HEK293 (cell line): ENCODE results near the gene SLC39A11.
"Not testable (repeated sequence)": the region's sequence is repeated elsewhere in the genome, so short reads cannot be mapped to it uniquely, and the experiment has no call there.

Experiments used
- CTCF ChIA-PET: fragments of 350-600 bp; formaldehyde crosslinking; extraction: SDS; loops from one replicate; lab custom pipeline; 2021; ENCODE audit warnings: antibody characterized with exemption; lab: Yijun Ruan, JAX
- POLR2A ChIA-PET: fragments of 300-600 bp; formaldehyde crosslinking; extraction: SDS; loops from one replicate; lab custom pipeline; 2020; ENCODE audit warnings: antibody characterized with exemption, inconsistent platforms; lab: Yijun Ruan, JAX
- H3K27ac ChIP-seq: fragments of 200-500 bp; sonication (Bioruptor generic); 2 replicates; pipeline ENCODE4 v1.5.1; 2014; ENCODE audit warnings: low read depth, low read length, control low read depth, inconsistent platforms; ENCODE audit errors: extremely low read depth
- H3K36me3 ChIP-seq, 2 experiments: fragments of 200-500 bp in 1 of 2; sonication (Bioruptor generic) in 1 of 2; 1 replicate in 1 of 2; 2 replicates in 1 of 2; pipeline ENCODE4 v1.5.1; 2014 to 2017; ENCODE audit warnings: inconsistent platforms in 2 of 2, low read length in 2 of 2; ENCODE audit not compliant: control insufficient read depth in 2 of 2, insufficient read depth in 1 of 2
- H3K4me1 ChIP-seq: fragments of 200-500 bp; sonication (Bioruptor generic); 2 replicates; pipeline ENCODE4 v1.5.1; 2014; ENCODE audit warnings: mild to moderate bottlenecking, low read length, inconsistent platforms; ENCODE audit not compliant: control insufficient read depth, insufficient read depth
- H3K4me3 ChIP-seq: 2 replicates; pipeline ENCODE4 v1.5.1; 2011; ENCODE audit warnings: low read depth, mild to moderate bottlenecking, control low read depth, low read length, moderate library complexity
- H3K9me3 ChIP-seq: fragments of 200-500 bp; sonication (Bioruptor generic); 2 replicates; pipeline ENCODE4 v1.5.1; 2014; ENCODE audit warnings: low read depth, low read length, inconsistent platforms; ENCODE audit not compliant: control insufficient read depth, insufficient read depth
- GFI1B ChIP-seq: fragments of 450-650 bp; formaldehyde crosslinking; IDR thresholded peaks from 2 replicates; pipeline ENCODE4 v1.5.1; 2016; ENCODE audit warnings: missing biosample characterization, missing genetic modification characterization
- GLIS2 ChIP-seq: fragments of 450-650 bp; formaldehyde crosslinking; IDR thresholded peaks from 2 replicates; pipeline ENCODE4 v1.5.1; 2016; ENCODE audit warnings: missing biosample characterization, missing genetic modification characterization
- HOXA7 ChIP-seq: sonication (generic); formaldehyde crosslinking; IDR thresholded peaks from 2 replicates; pipeline ENCODE4 v1.8.1; 2022; ENCODE audit warnings: missing genetic modification reagents, borderline replicate concordance
- HOXC10 ChIP-seq: sonication (generic); formaldehyde crosslinking; IDR thresholded peaks from 2 replicates; pipeline ENCODE4 v1.8.1; 2023; ENCODE audit warnings: mild to moderate bottlenecking, missing genetic modification reagents
- KLF1 ChIP-seq: fragments of 450-650 bp; formaldehyde crosslinking; IDR thresholded peaks from 2 replicates; pipeline ENCODE4 v1.5.1; 2016; ENCODE audit warnings: missing biosample characterization, missing genetic modification characterization
- KLF17 ChIP-seq: fragments of 450-650 bp; formaldehyde crosslinking; IDR thresholded peaks from 2 replicates; pipeline ENCODE4 v1.5.1; 2016; ENCODE audit warnings: missing biosample characterization, missing genetic modification characterization
- KLF8 ChIP-seq: fragments of 450-650 bp; formaldehyde crosslinking; IDR thresholded peaks from 2 replicates; pipeline ENCODE4 v1.5.1; 2016; ENCODE audit warnings: missing biosample characterization, missing genetic modification characterization
- KLF9 ChIP-seq: fragments of 450-650 bp; formaldehyde crosslinking; IDR thresholded peaks from 2 replicates; pipeline ENCODE4 v1.5.1; 2016; ENCODE audit warnings: missing biosample characterization, missing genetic modification characterization, low read depth
- OSR2 ChIP-seq: fragments of 450-650 bp; formaldehyde crosslinking; IDR thresholded peaks from 2 replicates; pipeline ENCODE4 v1.5.1; 2016; ENCODE audit warnings: missing biosample characterization, missing genetic modification characterization
- YY1 ChIP-seq: fragments of 450-650 bp; formaldehyde crosslinking; IDR thresholded peaks from 2 replicates; pipeline ENCODE4 v1.5.1; 2018; ENCODE audit warnings: missing biosample characterization, missing genetic modification characterization
- ZBTB10 ChIP-seq: fragments of 450-650 bp; formaldehyde crosslinking; IDR thresholded peaks from 2 replicates; pipeline ENCODE4 v1.5.1; 2016; ENCODE audit warnings: missing biosample characterization, missing genetic modification characterization
- ZFHX2 ChIP-seq: fragments of 450-650 bp; formaldehyde crosslinking; conservative IDR thresholded peaks from 2 replicates; pipeline ENCODE4 v1.5.1; 2016; ENCODE audit warnings: missing biosample characterization, missing genetic modification characterization
- ZNF121 ChIP-seq: fragments of 450-650 bp; formaldehyde crosslinking; IDR thresholded peaks from 2 replicates; pipeline ENCODE4 v1.5.1; 2016; ENCODE audit warnings: missing biosample characterization, missing genetic modification characterization
- ZNF214 ChIP-seq: fragments of 450-650 bp; formaldehyde crosslinking; IDR thresholded peaks from 2 replicates; pipeline ENCODE4 v1.5.1; 2017; ENCODE audit warnings: missing biosample characterization, mild to moderate bottlenecking, missing genetic modification characterization, borderline replicate concordance
- ZNF274 ChIP-seq, 2 experiments: fragments of 200-500 bp in 1 of 2; fragments of 450-650 bp in 1 of 2; sonication (Bioruptor generic) in 1 of 2; formaldehyde crosslinking in 1 of 2; IDR thresholded peaks; 2 replicates each; pipeline versions ENCODE4 v1.5.1 to v1.6.1; 2014 to 2016; ENCODE audit warnings: borderline replicate concordance in 1 of 2, inconsistent platforms in 1 of 2, low read length in 1 of 2, missing biosample characterization in 1 of 2, missing genetic modification characterization in 1 of 2
- ZNF311 ChIP-seq: fragments of 450-650 bp; formaldehyde crosslinking; IDR thresholded peaks from 2 replicates; pipeline ENCODE4 v1.5.1; 2017; ENCODE audit warnings: missing biosample characterization, missing genetic modification characterization, borderline replicate concordance
- ZNF335 ChIP-seq: fragments of 450-650 bp; formaldehyde crosslinking; conservative IDR thresholded peaks from 2 replicates; pipeline ENCODE4 v1.5.1; 2016; ENCODE audit warnings: missing biosample characterization, missing genetic modification characterization
- ZNF558 ChIP-seq: fragments of 450-650 bp; formaldehyde crosslinking; IDR thresholded peaks from 2 replicates; pipeline ENCODE4 v1.5.1; 2016; ENCODE audit warnings: missing biosample characterization, missing genetic modification characterization
- ZNF660 ChIP-seq: fragments of 450-650 bp; IDR thresholded peaks from 2 replicates; pipeline ENCODE4 v1.5.1; 2018; ENCODE audit warnings: missing biosample characterization, mild to moderate bottlenecking, missing genetic modification characterization
- ZNF707 ChIP-seq: fragments of 450-650 bp; formaldehyde crosslinking; IDR thresholded peaks from 2 replicates; pipeline ENCODE4 v1.5.1; 2016; ENCODE audit warnings: missing biosample characterization, missing genetic modification characterization

SLC39A11 gene

GRCh38 chr17:72901657-72902056 lies 190.8 kb downstream of the SLC39A11 start:
- CTCF ChIA-PET, result no interaction called here
- Histone ChIP-seq H3K4me1 (no peaks in the 10 kb centered on the region), H3K27ac (no peak overlapping the region), H3K36me3 (no peaks in the 10 kb centered on the region)
- TF ChIP-seq YY1 (no peak), ZNF274 (IDR thresholded peaks at IDR 0.05; ENCODE audit: low read length) (no peak), ZNF274 (tag by site-specific recombination; IDR thresholded peaks at IDR 0.05; ENCODE audit: borderline replicate concordance) (no peak), HOXC10 (CRISPR knock-in tag) (no peak), GFI1B (tag by site-specific recombination) (no peak), ZNF121 (no peak), HOXA7 (no peak), KLF8 (no peak), ZFHX2 (tag by site-specific recombination) (no peak)
- TF ChIP-seq, all 188 proteins: peak for 0
- POLR2A ChIA-PET, result no interaction called here
- H3K4me3 ChIP-seq, result no peak overlapping the region
- H3K9me3 ChIP-seq, result no peaks in the 10 kb centered on the region

GRCh38 chr17:72901083-72901482 lies 191.4 kb downstream of the SLC39A11 start:
- Histone ChIP-seq H3K27ac (no peak overlapping the region), H3K36me3 (no peaks in the 10 kb centered on the region), H3K9me3 (no peaks in the 10 kb centered on the region), H3K4me3 (no peak overlapping the region), H3K4me1 (no peaks in the 10 kb centered on the region)
- POLR2A ChIA-PET, result no interaction called here
- TF ChIP-seq GLIS2 (no peak), ZNF660 (tag by site-specific recombination) (no peak), OSR2 (tag by site-specific recombination) (no peak), ZNF335 (no peak)
- CTCF ChIA-PET, result no interaction called here

DNA sequence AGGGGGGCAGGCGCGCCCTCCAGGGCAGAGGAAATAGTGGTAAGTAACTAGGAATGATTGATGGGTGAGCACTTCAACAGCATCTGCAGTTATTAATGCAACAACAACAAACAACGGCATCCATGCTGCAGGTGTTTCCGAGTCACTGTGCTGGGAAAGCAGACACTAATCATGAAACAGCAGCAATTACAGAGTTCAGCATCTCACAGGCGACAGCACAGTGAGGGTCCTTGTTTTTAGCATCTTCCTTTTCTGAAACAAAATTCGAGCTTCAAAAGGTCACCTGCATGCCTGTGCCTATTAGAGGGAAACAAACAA lies 191.9 kb downstream of the SLC39A11 start:
- Histone ChIP-seq H3K9me3 (no peaks in the 10 kb centered on the region), H3K4me3 (no peak overlapping the region), H3K36me3 (no peaks in the 10 kb centered on the region), H3K4me1 (no peaks in the 10 kb centered on the region), H3K27ac (no peak overlapping the region)
- TF ChIP-seq ZNF707 (no peak), ZNF311 (tag by site-specific recombination) (no peak), ZNF558 (no peak), KLF9 (tag by site-specific recombination) (no peak), KLF1 (tag by site-specific recombination) (no peak), ZNF214 (tag by site-specific recombination) (no peak)
- POLR2A ChIA-PET, result no interaction called here
- CTCF ChIA-PET, result no interaction called here

DNA sequence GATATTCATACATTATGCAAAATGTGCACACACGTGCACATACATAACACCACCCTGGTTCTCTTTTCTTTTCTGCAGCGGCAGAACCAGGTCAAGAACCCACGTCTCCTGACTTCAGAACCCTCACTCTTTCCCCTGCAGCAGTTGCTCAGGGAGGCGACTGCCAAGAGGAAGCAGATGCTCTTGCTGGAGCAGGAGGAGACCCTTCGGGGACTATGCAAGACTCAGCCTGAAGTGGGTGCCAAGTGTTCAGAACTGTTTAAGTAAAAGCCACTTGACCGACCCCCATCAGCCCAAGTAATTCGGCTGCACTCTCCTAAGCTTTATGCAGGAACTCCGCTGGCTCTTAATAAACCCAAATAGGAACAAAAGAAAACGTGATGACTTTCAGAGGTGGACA lies 193.8 kb downstream of the SLC39A11 start:
- TF ChIP-seq ZBTB10, result no peak
- no peak for TF ChIP-seq KLF17
- ChIA-PET CTCF (interaction anchor here (1.1 to 1.6 kb wide), 2 partner anchors 15 to 172 kb away, joined by 3 to 4 read pairs; no protein-coding TSS in a partner anchor), POLR2A (no interaction called here)
- no peaks in the 10 kb centered on the region for H3K4me1 ChIP-seq
- no peaks in the 10 kb centered on the region for H3K36me3 ChIP-seq
- H3K9me3 ChIP-seq, result no peaks in the 10 kb centered on the region
- H3K4me3 ChIP-seq, result no peak overlapping the region
- H3K27ac ChIP-seq, result no peak overlapping the region

- CTCF ChIA-PET, H3K9me3 ChIP-seq, H3K36me3 ChIP-seq, H3K4me3 ChIP-seq, H3K4me1 ChIP-seq, H3K27ac ChIP-seq, POLR2A ChIA-PET: not testable (repeated sequence)
Measured at GRCh38 chr17:72896288-72896687, 196.2 kb downstream of the SLC39A11 start.
